Measurements from ENCODE around the gene TMEM63A.

The TMEM63A gene

DNA sequence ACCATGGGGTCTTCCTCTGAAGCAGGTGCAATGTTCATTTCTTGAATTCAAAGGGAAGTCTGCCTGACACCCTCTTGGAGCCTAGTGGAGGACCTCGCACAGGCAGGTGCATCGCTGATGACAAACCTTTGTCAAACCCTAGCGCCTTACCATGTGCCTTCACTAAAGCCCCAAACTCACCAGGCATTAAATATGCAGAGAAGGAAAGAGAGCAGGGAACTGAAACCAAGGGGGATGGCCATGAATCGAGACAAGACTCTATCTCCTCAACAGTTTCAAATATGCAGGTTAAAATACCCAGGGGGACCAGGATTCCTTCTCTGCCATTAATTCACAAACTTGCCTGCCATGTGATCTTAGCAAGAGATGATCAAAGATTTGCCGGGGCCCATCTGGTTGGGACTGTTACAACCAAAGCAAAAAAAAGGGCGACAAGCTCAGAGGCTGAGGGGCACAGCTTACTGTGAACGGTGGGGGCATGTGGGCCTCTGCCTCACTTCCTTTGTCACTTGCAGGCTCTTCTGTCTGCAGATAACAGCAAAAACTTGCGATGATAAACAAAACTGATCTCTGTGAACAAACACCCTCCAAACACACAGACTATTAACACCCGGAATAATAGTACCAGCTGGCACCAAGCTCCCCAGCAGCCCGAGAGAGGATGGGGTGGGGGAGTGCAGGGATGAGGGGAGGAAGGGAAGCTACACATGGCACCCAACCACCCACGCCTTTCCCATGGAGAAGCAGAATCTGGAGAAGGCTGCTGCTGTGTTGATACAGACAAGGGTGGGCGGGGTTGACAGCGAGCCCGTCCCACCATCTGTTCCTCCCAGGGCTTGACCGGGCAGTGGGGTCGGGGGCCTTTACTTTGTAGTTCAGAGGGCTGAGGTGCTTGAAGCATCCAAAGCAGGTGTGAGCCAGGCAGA is 33.9 kb downstream of the TMEM63A start:
- no peaks in the 10 kb centered on the region for H3K4me1 ChIP-seq (ENCODE audit: insufficient read depth, low read length)
- H3K9me3 ChIP-seq (ENCODE audit: insufficient read depth, low read depth, low read length) = peaks cover 4% of the 10 kb centered on the region
- H3K27me3 ChIP-seq (ENCODE audit: insufficient read depth, low read length) = no peaks in the 10 kb centered on the region
- H3K9ac ChIP-seq (ENCODE audit: low read depth, low read length) = no peak overlapping the region
- WGBS = 85% methylated on average over 15 of the region's 16 CpGs
- H3K27ac ChIP-seq (ENCODE audit: low read depth, low read length) = no peak overlapping the region
- no peak overlapping the region for H3K4me3 ChIP-seq (ENCODE audit: low read length)
- H3K36me3 ChIP-seq (ENCODE audit: insufficient read depth, low read length) = peaks cover 70% of the 10 kb centered on the region

DNA sequence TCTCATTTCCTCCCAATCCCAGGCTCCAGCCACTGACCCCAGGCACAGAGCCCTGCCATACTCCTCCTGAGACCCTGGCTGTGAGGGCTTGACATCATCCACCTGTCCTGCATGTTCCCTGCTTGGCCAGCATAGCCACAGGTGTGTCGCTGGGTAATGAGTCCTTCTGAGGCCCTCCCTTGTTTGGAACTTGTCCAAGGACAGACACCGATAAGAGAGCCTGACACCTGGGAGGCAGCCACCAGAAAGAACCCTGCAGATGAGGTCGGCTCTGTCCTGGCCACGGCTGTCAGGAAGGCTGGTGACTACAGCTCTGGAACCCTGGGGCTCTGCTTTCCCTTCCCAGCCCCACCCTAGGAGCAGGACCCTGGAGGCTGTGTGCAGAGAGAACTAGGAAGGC is 34.6 kb downstream of the TMEM63A start:
- H3K9me3 ChIP-seq (ENCODE audit: insufficient read depth, low read depth, low read length) = peaks cover 4% of the 10 kb centered on the region
- H3K9ac ChIP-seq (ENCODE audit: low read depth, low read length) = no peak overlapping the region
- H3K4me1 ChIP-seq (ENCODE audit: insufficient read depth, low read length) = no peaks in the 10 kb centered on the region
- 95% methylated on average over 4 of the region's 4 CpGs for WGBS
- no peak overlapping the region for H3K4me3 ChIP-seq (ENCODE audit: low read length)
- H3K27ac ChIP-seq (ENCODE audit: low read depth, low read length) = no peak overlapping the region
- H3K36me3 ChIP-seq (ENCODE audit: insufficient read depth, low read length) = peaks cover 63% of the 10 kb centered on the region
- H3K27me3 ChIP-seq (ENCODE audit: insufficient read depth, low read length) = no peaks in the 10 kb centered on the region

DNA sequence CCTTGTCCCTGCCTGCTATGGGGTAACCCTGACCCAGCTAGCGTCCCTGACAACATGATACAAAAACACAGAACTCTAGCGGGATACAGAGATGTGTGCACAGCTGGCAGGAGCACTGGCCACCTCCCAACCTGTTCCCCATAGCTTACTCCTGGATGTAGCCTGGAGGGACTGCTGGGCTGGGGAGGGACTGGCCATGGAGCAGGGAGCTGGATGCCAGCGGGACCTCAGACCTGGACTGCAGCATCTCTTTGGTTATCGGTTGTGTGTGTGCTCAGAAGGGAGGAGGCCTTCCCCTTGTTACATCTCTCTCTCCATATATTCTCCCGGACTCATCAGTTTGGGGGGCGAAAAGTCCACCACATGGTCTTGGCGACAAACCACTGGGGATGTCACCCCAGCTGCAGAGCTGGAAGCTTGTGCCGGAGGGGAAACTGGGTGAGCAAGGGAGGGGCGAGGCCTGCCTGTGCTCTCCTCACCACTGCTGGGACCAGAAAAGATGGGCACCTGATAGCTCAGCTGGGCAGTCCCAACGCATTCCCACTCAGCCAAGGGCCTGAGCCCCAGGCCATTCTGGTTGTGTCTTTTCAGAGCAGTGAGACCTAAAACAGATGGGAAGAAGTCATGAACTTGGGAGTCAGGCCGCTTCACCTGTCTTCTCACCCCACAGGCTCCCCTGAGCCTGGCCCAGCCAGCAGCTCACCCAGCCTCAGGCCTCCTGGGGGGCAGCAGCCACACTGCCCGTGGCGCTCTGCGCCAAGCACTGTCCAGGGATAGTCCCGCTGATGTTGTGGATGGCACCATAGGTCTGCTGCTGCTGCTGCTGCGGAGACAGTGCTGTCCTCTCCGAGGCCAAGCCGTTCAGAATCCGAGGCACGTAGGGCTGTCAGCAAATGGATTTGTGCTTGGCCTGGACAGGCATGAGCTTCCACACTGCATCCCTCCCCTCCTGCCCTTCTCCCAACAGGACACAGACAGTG is 35.6 kb downstream of the TMEM63A start:
- H3K4me1 ChIP-seq (ENCODE audit: insufficient read depth, low read length) = no peaks in the 10 kb centered on the region
- peaks cover 54% of the 10 kb centered on the region for H3K36me3 ChIP-seq (ENCODE audit: insufficient read depth, low read length)
- no peak overlapping the region for H3K27ac ChIP-seq (ENCODE audit: low read depth, low read length)

DNA sequence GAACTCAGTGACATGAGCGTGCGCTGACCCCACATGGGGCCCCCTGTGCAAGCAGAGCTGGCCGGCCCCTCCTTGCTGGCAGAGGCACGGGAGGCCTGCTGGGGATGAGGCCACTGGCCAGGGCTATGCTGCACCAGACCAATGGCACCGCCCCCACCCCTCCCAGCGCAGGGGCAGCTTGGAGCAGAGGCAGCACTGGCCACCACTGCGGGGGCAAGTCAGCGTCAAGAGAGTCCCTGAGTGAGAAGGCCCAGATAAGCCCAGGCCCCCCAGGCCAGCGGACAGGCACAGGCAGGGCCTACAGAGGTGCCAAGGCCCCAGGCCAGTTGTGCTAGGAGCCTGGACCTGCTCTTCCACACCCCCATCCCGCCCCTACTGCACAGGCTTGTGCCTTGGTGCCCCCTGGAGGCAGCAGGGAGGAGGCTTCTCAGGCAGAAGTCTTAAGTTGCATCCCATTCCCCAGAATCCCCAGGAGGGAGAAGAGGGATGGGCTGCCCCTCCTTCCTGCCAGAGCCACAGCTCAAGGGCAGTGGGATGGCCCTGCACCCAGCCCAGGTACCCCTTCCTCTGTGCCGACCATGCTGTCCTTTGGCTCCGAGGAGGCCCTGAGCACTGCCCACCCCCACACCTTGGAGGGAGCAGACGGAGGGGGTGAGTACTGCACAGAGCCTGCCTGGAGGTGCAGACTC is 36.5 kb downstream of the TMEM63A start:
- Histone ChIP-seq H3K27ac (ENCODE audit: low read depth, low read length) (no peak overlapping the region), H3K4me1 (ENCODE audit: insufficient read depth, low read length) (no peaks in the 10 kb centered on the region)
- WGBS = 66% methylated on average over 13 of the region's 13 CpGs

More for the DNA sequence above, 35.6 kb downstream of the TMEM63A start:
- WGBS = 94% methylated on average over 20 of the region's 20 CpGs
- Histone ChIP-seq H3K27me3 (ENCODE audit: insufficient read depth, low read length) (no peaks in the 10 kb centered on the region), H3K9me3 (ENCODE audit: insufficient read depth, low read depth, low read length) (peaks cover 4% of the 10 kb centered on the region), H3K9ac (ENCODE audit: low read depth, low read length) (no peak overlapping the region), H3K4me3 (ENCODE audit: low read length) (no peak overlapping the region)

DNA sequence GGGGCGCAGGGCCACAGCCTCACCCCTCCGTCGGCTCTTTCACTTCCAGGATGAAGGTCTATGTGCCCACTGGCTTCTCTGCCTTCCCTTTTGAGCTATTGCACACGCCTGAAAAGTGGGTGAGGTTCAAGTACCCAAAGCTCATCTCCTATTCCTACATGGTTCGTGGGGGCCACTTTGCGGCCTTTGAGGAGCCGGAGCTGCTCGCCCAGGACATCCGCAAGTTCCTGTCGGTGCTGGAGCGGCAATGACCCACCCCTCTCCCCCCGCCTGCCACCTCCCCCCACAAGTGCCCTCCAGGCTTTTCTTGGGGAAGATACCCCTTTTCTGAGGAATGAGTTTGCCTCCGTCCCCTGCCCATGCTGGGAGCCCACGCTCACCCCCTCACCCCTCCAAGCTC is 37.1 kb downstream of the TMEM63A start:
- H3K4me1 ChIP-seq (ENCODE audit: insufficient read depth, low read length) = no peaks in the 10 kb centered on the region
- H3K27ac ChIP-seq (ENCODE audit: low read depth, low read length) = no peak overlapping the region
- no peaks in the 10 kb centered on the region for H3K27me3 ChIP-seq (ENCODE audit: insufficient read depth, low read length)
- H3K4me3 ChIP-seq (ENCODE audit: low read length) = no peak overlapping the region
- H3K9me3 ChIP-seq (ENCODE audit: insufficient read depth, low read depth, low read length) = no peaks in the 10 kb centered on the region
- H3K36me3 ChIP-seq (ENCODE audit: insufficient read depth, low read length) = peaks cover 47% of the 10 kb centered on the region
- no peak overlapping the region for H3K9ac ChIP-seq (ENCODE audit: low read depth, low read length)
- WGBS = 90% methylated on average over 13 of the region's 14 CpGs

More for the DNA sequence above, 36.5 kb downstream of the TMEM63A start:
- Histone ChIP-seq H3K9me3 (ENCODE audit: insufficient read depth, low read depth, low read length) (no peaks in the 10 kb centered on the region), H3K27me3 (ENCODE audit: insufficient read depth, low read length) (no peaks in the 10 kb centered on the region), H3K36me3 (ENCODE audit: insufficient read depth, low read length) (peaks cover 47% of the 10 kb centered on the region), H3K4me3 (ENCODE audit: low read length) (no peak overlapping the region), H3K9ac (ENCODE audit: low read depth, low read length) (no peak overlapping the region)

DNA sequence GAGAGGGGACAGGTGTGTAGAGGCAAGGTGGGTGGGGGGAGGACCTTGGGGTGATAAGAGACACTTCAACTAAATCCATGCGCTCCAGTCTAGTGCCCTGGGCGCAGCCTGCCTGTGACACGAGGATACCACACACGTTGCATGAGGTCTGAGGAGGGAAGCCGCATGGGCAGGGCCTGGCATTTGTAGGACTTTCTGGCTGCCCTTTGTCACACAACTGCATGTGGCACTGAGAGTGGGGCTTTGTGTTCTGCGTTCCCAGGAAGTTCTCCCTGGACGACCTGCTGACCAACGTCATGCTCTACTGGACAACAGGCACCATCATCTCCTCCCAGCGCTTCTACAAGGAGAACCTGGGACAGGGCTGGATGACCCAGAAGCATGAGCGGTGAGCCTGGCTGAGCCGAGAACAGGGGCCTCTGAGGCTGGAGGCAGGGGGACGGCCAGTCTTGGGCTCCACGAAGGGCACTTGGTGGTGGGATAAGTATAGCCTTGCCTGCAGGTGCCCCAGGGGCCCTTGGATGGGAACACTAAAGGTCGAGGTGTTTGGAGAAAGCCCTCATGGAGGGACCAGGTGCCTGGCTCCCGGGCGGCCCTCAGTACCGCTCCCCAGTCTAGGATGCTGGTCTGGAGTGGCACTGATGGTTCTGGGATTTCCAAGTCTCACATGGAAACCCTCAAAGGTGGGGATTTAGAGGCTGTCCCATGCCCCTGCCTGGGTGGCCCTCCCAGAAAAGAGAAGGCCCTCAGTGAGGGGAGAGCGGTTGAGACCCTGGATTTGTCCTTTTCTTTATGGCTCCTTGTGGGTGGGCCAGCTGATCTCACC is 37.7 kb downstream of the TMEM63A start:
- H3K4me1 ChIP-seq (ENCODE audit: insufficient read depth, low read length) = no peaks in the 10 kb centered on the region
- no peak overlapping the region for H3K9ac ChIP-seq (ENCODE audit: low read depth, low read length)
- H3K36me3 ChIP-seq (ENCODE audit: insufficient read depth, low read length) = peaks cover 46% of the 10 kb centered on the region
- no peak overlapping the region for H3K4me3 ChIP-seq (ENCODE audit: low read length)
- H3K9me3 ChIP-seq (ENCODE audit: insufficient read depth, low read depth, low read length) = no peaks in the 10 kb centered on the region
- no peak overlapping the region for H3K27ac ChIP-seq (ENCODE audit: low read depth, low read length)
- no peaks in the 10 kb centered on the region for H3K27me3 ChIP-seq (ENCODE audit: insufficient read depth, low read length)
- WGBS = 92% methylated on average over 18 of the region's 18 CpGs

DNA sequence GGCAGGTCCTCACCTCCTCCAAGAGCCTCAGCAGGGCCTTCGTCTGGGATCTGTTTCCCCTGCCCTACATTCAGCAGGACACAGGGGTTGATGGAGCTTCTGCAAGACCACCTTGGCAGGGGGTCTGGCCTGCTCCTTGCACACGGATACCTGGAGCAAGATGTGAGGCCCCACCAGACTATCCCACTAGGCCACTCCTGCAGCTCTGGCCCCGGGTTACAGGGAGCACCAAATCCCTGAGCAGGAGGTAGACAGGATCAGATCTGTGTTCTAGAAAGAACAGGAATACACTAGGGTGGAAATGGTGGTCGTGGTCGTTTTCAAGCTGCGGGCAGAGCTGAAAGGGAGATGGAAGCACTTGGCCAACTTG is 38.8 kb downstream of the TMEM63A start:
- no peaks in the 10 kb centered on the region for H3K27me3 ChIP-seq (ENCODE audit: insufficient read depth, low read length)
- H3K27ac ChIP-seq (ENCODE audit: low read depth, low read length) = no peak overlapping the region
- H3K4me3 ChIP-seq (ENCODE audit: low read length) = no peak overlapping the region
- H3K36me3 ChIP-seq (ENCODE audit: insufficient read depth, low read length) = peaks cover 47% of the 10 kb centered on the region
- whole genome bisulfite sequencing = 86% methylated on average over 6 of the region's 6 CpGs
- no peaks in the 10 kb centered on the region for H3K9me3 ChIP-seq (ENCODE audit: insufficient read depth, low read depth, low read length)
- no peaks in the 10 kb centered on the region for H3K4me1 ChIP-seq (ENCODE audit: insufficient read depth, low read length)
- H3K9ac ChIP-seq (ENCODE audit: low read depth, low read length) = no peak overlapping the region

DNA sequence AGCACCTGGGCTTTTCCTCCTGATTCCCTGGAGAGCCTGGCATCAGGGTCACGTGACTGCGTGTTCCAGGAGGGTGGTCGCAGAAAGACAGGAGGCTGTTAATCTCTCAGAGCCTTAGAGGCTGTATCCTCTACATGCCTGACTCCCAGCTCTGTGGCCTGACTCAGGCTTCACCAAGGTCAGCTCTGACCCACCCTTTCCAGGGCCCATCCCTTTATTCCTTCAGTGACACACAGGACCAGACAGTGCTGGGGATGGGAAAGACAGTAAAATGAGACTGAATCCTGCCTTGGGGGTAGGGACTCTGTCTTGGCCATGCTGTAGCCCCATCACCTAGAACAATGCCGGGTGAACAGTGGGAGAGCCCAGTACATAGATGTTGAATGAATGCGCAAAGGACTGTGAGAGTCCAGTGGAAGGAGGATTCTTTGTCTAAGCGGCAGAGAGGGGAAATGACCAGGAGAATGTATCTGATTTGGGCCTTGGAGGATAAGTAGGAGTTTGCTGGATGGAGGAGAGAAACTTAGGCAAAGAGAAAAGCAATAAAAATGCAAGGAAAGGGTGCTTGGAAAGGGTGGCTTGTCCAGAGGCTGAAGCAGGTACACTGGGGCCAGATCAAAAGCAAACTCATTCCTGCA is 39.3 kb downstream of the TMEM63A start:
- Histone ChIP-seq H3K9me3 (ENCODE audit: insufficient read depth, low read depth, low read length) (no peaks in the 10 kb centered on the region), H3K4me1 (ENCODE audit: insufficient read depth, low read length) (no peaks in the 10 kb centered on the region), H3K27ac (ENCODE audit: low read depth, low read length) (no peak overlapping the region), H3K36me3 (ENCODE audit: insufficient read depth, low read length) (peaks cover 43% of the 10 kb centered on the region), H3K9ac (ENCODE audit: low read depth, low read length) (no peak overlapping the region), H3K27me3 (ENCODE audit: insufficient read depth, low read length) (no peaks in the 10 kb centered on the region), H3K4me3 (ENCODE audit: low read length) (no peak overlapping the region)
- WGBS = 93% methylated on average over 6 of the region's 6 CpGs

DNA sequence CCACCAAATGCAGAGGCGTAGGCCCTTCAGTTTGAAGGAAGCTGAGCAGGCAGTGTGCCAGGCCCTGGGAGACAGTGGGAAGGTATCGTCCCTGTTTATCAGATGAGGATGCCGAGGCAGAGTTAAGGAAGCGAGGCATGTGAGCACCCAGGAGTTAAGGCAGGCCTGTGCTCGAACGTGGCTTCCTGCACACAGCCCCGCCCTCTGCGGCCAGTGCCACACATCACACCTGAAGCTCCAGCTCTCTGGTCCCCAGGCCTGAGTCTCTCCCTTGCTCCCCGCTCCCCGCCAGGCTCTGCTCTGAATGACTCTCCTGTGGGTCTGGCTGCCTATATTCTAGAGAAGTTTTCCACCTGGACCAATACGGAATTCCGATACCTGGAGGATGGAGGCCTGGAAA is 40.1 kb downstream of the TMEM63A start:
- WGBS = 88% methylated on average over 12 of the region's 12 CpGs
- Histone ChIP-seq H3K4me3 (ENCODE audit: low read length) (no peak overlapping the region), H3K36me3 (ENCODE audit: insufficient read depth, low read length) (peaks cover 38% of the 10 kb centered on the region)

DNA sequence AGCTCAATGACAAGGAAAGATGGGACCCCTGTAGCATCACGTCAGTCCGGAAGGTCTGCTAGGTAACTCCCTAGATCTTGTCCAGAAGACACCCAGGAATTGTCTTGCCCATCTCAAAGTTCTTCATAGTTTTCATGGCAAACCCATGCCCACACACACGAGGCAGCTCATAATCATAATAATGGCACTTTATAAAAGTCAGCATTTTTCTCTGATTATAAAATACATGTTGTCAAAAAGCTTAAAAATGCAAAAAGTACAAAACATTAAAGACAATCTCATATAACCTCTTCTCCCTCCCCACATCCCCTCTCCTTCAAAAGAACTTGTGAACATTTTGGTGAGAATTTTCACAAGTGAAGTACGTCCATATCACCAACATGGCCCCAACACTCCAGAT is 41.5 kb downstream of the TMEM63A start:
- no peaks in the 10 kb centered on the region for H3K4me1 ChIP-seq (ENCODE audit: insufficient read depth, low read length)
- WGBS = 91% methylated on average over 4 of the region's 4 CpGs
- no peak overlapping the region for H3K4me3 ChIP-seq (ENCODE audit: low read length)
- no peaks in the 10 kb centered on the region for H3K9me3 ChIP-seq (ENCODE audit: insufficient read depth, low read depth, low read length)
- no peak overlapping the region for H3K9ac ChIP-seq (ENCODE audit: low read depth, low read length)
- H3K36me3 ChIP-seq (ENCODE audit: insufficient read depth, low read length) = peaks cover 30% of the 10 kb centered on the region
- no peaks in the 10 kb centered on the region for H3K27me3 ChIP-seq (ENCODE audit: insufficient read depth, low read length)
- no peak overlapping the region for H3K27ac ChIP-seq (ENCODE audit: low read depth, low read length)

More for the DNA sequence above, 40.1 kb downstream of the TMEM63A start:
- H3K27ac ChIP-seq (ENCODE audit: low read depth, low read length) = no peak overlapping the region
- H3K4me1 ChIP-seq (ENCODE audit: insufficient read depth, low read length) = no peaks in the 10 kb centered on the region
- no peaks in the 10 kb centered on the region for H3K9me3 ChIP-seq (ENCODE audit: insufficient read depth, low read depth, low read length)
- H3K27me3 ChIP-seq (ENCODE audit: insufficient read depth, low read length) = no peaks in the 10 kb centered on the region
- no peak overlapping the region for H3K9ac ChIP-seq (ENCODE audit: low read depth, low read length)

Data from HUES64 (cell line).